Gastroesophageal sphincter (tissue), 3 donors: ENCODE measurements around the gene CRB2.

Source experiments
- CTCF ChIP-seq, 4 experiments: fragments of 200-600 bp in 2 of 4; fragments of 450-650 bp in 2 of 4; sonication (generic) in 1 of 4; IDR thresholded peaks; one replicate each; pipeline ENCODE4 v1.5.1; 2017 to 2019; ENCODE audit warnings: antibody characterized with exemption in 4 of 4, mild to moderate bottlenecking in 2 of 4, moderate library complexity in 2 of 4
- POLR2A ChIP-seq, 2 donors: fragments of 450-650 bp; IDR thresholded peaks; one replicate each; pipeline ENCODE4 v1.6.1; 2017; ENCODE audit warnings: antibody characterized with exemption in 2 of 2, mild to moderate bottlenecking in 2 of 2, moderate library complexity in 1 of 2

- TF ChIP-seq POLR2A (IDR thresholded peaks at IDR 0.05) (no peak), CTCF (IDR thresholded peaks at IDR 0.05) (no peak)
These were observed 31.2 kb upstream of the CRB2 start for GRCh38 chr9:123324767-123325183.
